Smooth muscle cell (in vitro differentiated cells): ENCODE data around the gene FAM120B. TPM values are rescaled to one million over a fixed set of nuclear protein-coding genes. Genes with fewer than 3 reads are reported as not detected.

Source experiments
- DNase-seq: peaks from one replicate; lab custom pipeline; 2025; ENCODE audit not compliant: unreplicated experiment; lab: John Stamatoyannopoulos, UW
- H2AFZ ChIP-seq: fragments of 200-600 bp; sonication (generic); 2 replicates; pipeline ENCODE4 v1.6.0; 2016; ENCODE audit warnings: antibody characterized with exemption, low read depth, mild to moderate bottlenecking
- H3F3A ChIP-seq: fragments of 200-600 bp; sonication (generic); 2 replicates; pipeline ENCODE4 v1.6.0; 2017; ENCODE audit warnings: antibody characterized with exemption, low read depth
- H3K27ac ChIP-seq: fragments of 200-600 bp; sonication (generic); 2 replicates; pipeline ENCODE4 v1.5.1; 2016; ENCODE audit warnings: low read depth, mild to moderate bottlenecking
- H3K27me3 ChIP-seq: fragments of 200-600 bp; sonication (generic); 2 replicates; pipeline ENCODE4 v1.6.1; 2016; ENCODE audit warnings: low read depth, mild to moderate bottlenecking
- H3K36me3 ChIP-seq: fragments of 200-600 bp; sonication (generic); 2 replicates; pipeline ENCODE4 v1.5.1; 2016; ENCODE audit warnings: low read depth
- H3K4me1 ChIP-seq: fragments of 200-600 bp; sonication (generic); 2 replicates; pipeline ENCODE4 v1.5.1; 2016; ENCODE audit warnings: low read depth
- H3K4me2 ChIP-seq: fragments of 200-600 bp; sonication (generic); 2 replicates; pipeline ENCODE4 v1.6.0; 2016; ENCODE audit warnings: mild to moderate bottlenecking
- H3K4me3 ChIP-seq: fragments of 200-600 bp; sonication (generic); 2 replicates; pipeline ENCODE4 v1.5.1; 2016; ENCODE audit warnings: mild to moderate bottlenecking
- H3K79me2 ChIP-seq: fragments of 200-600 bp; sonication (generic); 2 replicates; pipeline ENCODE4 v1.6.0; 2016; ENCODE audit warnings: low read depth, mild to moderate bottlenecking
- H3K9ac ChIP-seq: fragments of 200-600 bp; sonication (generic); 2 replicates; pipeline ENCODE4 v1.6.0; 2016; ENCODE audit warnings: low read depth
- H3K9me3 ChIP-seq: fragments of 200-600 bp; sonication (generic); replicated peaks from 2 replicates; pipeline ENCODE4 v1.5.1; 2016; ENCODE audit warnings: low read depth
- H4K20me1 ChIP-seq: fragments of 200-600 bp; sonication (generic); 2 replicates; pipeline ENCODE4 v1.6.0; 2016; ENCODE audit warnings: low read depth
- CTCF ChIP-seq: fragments of 200-600 bp; sonication (generic); IDR thresholded peaks from 2 replicates; pipeline ENCODE4 v1.5.1; 2017; ENCODE audit warnings: borderline replicate concordance, mild to moderate bottlenecking, antibody characterized with exemption; ENCODE audit not compliant: insufficient read depth, poor library complexity, severe bottlenecking
- WGBS: methylation state at CpG from one replicate; pipeline ENCODE4 v1.1.7; 2016; ENCODE audit warnings: low lambda C conversion rate; 5-methylcytosine and 5-hydroxymethylcytosine counted together
- polyA plus RNA-seq: library from polyadenylated mRNA; unstranded; fragments of >200 nt; fragmentation: Nextera tagmentation; extraction: Ambion mirVana; gene quantifications from 2 replicates; pipeline ENCODE4 v1.2.1, GENCODE V29; 2016
- total RNA-seq: library from RNA; depleted of rRNA; stranded (reverse); fragments of >200 nt; gene quantifications from 2 replicates; pipeline ENCODE4 v1.2.3, GENCODE V29; 2014

FAM120B gene
- total and polyA plus RNA-seq, 2 experiments from 2014 or later, result 17.8 to 26.3 TPM

- H3K9me3 ChIP-seq, result no peaks in the 10 kb centered on the region
- H3K4me2 ChIP-seq, result no peak overlapping the region
- H3K4me3 ChIP-seq, result no peak overlapping the region
- H3K36me3 ChIP-seq, result no peaks in the 10 kb centered on the region
- no peak for TF ChIP-seq CTCF
- no peak for DNase-seq
- H3F3A ChIP-seq, result no peaks in the 10 kb centered on the region
- peaks cover 43% of the 10 kb centered on the region for H3K27me3 ChIP-seq
- WGBS, result 100% methylated on average over 1 of the region's 1 CpG
- H4K20me1 ChIP-seq, result no peaks in the 10 kb centered on the region
- H2AFZ ChIP-seq, result no peak overlapping the region
- H3K27ac ChIP-seq, result no peak overlapping the region
- no peaks in the 10 kb centered on the region for H3K79me2 ChIP-seq
- H3K9ac ChIP-seq, result no peak overlapping the region
- H3K4me1 ChIP-seq, result peaks cover 18% of the 10 kb centered on the region
Observed at GRCh38 chr6:170301184-170301583, 5.4 kb upstream of the FAM120B start.

- TF ChIP-seq CTCF, result no peak
- Histone ChIP-seq H3K27ac (peak overlapping the region; percentile 20), H3K4me1 (peaks cover 26% of the 10 kb centered on the region), H3K79me2 (peaks cover 43% of the 10 kb centered on the region), H3K36me3 (no peaks in the 10 kb centered on the region), H3K9ac (peak overlapping the region; percentile 99), H3K4me3 (peak overlapping the region; percentile 91), H2AFZ (peak overlapping the region; percentile 77), H3K4me2 (peak overlapping the region; percentile 100), H3K27me3 (no peaks in the 10 kb centered on the region), H3F3A (no peaks in the 10 kb centered on the region), H4K20me1 (peaks cover 29% of the 10 kb centered on the region), H3K9me3 (no peaks in the 10 kb centered on the region)
- 14% methylated on average over 28 of the region's 29 CpGs for WGBS
- DNase-seq, result no peak
Observed at GRCh38 chr6:170305805-170306323, 694 bp upstream of the FAM120B start.

- Histone ChIP-seq H3K36me3 (no peaks in the 10 kb centered on the region), H2AFZ (peak overlapping the region; percentile 90), H3K27me3 (no peaks in the 10 kb centered on the region), H3K4me3 (peak overlapping the region; percentile 91), H3K4me2 (peak overlapping the region; percentile 100), H3F3A (peaks cover 10% of the 10 kb centered on the region), H3K9me3 (no peaks in the 10 kb centered on the region), H3K9ac (peak overlapping the region; percentile 99), H3K27ac (peak overlapping the region; percentile 80), H3K4me1 (peaks cover 26% of the 10 kb centered on the region), H3K79me2 (peaks cover 49% of the 10 kb centered on the region), H4K20me1 (peaks cover 42% of the 10 kb centered on the region)
- no peak for DNase-seq
- WGBS, result 26% methylated on average over 15 of the region's 15 CpGs
- TF ChIP-seq CTCF, result no peak
Observed at GRCh38 chr6:170307080-170307545, 555 bp downstream of the FAM120B start.

GRCh38 chr6:170308761-170309160 is 2.2 kb downstream of the FAM120B start:
- H2AFZ ChIP-seq, result no peak overlapping the region
- peaks cover 12% of the 10 kb centered on the region for H3F3A ChIP-seq
- H3K79me2 ChIP-seq, result peaks cover 65% of the 10 kb centered on the region
- DNase-seq, result no peak
- no peaks in the 10 kb centered on the region for H3K27me3 ChIP-seq
- H3K4me3 ChIP-seq, result no peak overlapping the region
- peaks cover 36% of the 10 kb centered on the region for H3K4me1 ChIP-seq
- H3K9ac ChIP-seq, result no peak overlapping the region
- no peaks in the 10 kb centered on the region for H3K36me3 ChIP-seq
- TF ChIP-seq CTCF, result no peak
- no peak overlapping the region for H3K4me2 ChIP-seq
- H4K20me1 ChIP-seq, result peaks cover 58% of the 10 kb centered on the region
- H3K9me3 ChIP-seq, result no peaks in the 10 kb centered on the region
- 96% methylated on average over 1 of the region's 1 CpG for WGBS
- no peak overlapping the region for H3K27ac ChIP-seq
